HEK293 (cell line): Measurements from ENCODE around the gene CD79A.

Source experiments
- EGR2 ChIP-seq: fragments of 450-650 bp; formaldehyde crosslinking; IDR thresholded peaks from 2 replicates; pipeline ENCODE4 v1.5.1; 2016; ENCODE audit warnings: low read depth, missing biosample characterization, missing genetic modification characterization
- ZNF10 ChIP-seq: fragments of 450-650 bp; formaldehyde crosslinking; IDR thresholded peaks from 2 replicates; pipeline ENCODE4 v1.5.1; 2017; ENCODE audit warnings: missing biosample characterization, missing genetic modification characterization
- ZNF621 ChIP-seq: fragments of 450-650 bp; formaldehyde crosslinking; IDR thresholded peaks from 2 replicates; pipeline ENCODE4 v1.5.1; 2017; ENCODE audit warnings: missing biosample characterization, missing genetic modification characterization
- ZNF623 ChIP-seq: fragments of 450-650 bp; formaldehyde crosslinking; IDR thresholded peaks from 2 replicates; pipeline ENCODE4 v1.5.1; 2016; ENCODE audit warnings: missing biosample characterization, missing genetic modification characterization
- ZNF701 ChIP-seq: fragments of 450-650 bp; formaldehyde crosslinking; IDR thresholded peaks from 2 replicates; pipeline ENCODE4 v1.5.1; 2016; ENCODE audit warnings: missing biosample characterization, missing genetic modification characterization

CD79A gene

DNA sequence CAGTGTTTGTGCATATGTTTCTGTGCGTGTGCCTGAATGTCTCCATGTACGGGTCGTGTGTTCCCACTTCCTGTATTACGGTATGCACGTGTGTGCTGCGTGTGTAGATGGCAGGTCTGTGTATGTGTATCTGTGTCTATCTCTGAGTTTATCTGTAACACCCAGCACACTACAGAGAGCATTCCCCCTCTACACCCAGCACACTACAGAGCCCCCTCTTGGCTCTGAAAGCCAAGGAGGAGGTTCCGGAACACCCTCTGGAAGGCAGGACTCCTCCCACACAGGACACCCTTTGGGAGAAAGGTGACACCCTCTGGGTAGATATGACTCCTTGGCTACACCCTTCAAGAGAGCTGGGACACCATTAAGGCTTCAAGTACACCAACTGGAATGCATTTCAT lies 53.2 kb downstream of the CD79A start (continued):
- TF ChIP-seq ZNF701 (tag by site-specific recombination) (no peak), ZNF623 (no peak), ZNF621 (tag by site-specific recombination) (no peak), EGR2 (tag by site-specific recombination) (0 out of 2 replicates have a peak, but pooled peaks have one; percentile 29), ZNF10 (tag by site-specific recombination) (no peak)
